Activated CD4-positive, alpha-beta T cell treated with anti-CD3 and anti-CD28 coated beads for 24 hours (primary cell): Measurements from ENCODE around the gene SOCS1.
A peak's percentile ranks its signal among the peaks of the same experiment; 100 is the strongest.
"Not testable (repeated sequence)": the region's sequence is repeated elsewhere in the genome, so short reads cannot be mapped to it uniquely, and the experiment has no call there.

Experiments used
- DNase-seq, 2 donors: peaks; one replicate each; pipeline ENCODE4 v3.0.0-alpha.2; 2020; ENCODE audit warnings: low read depth in 2 of 2

Gene SOCS1

GRCh38 chr16:11255737-11256660, at the start of gene SOCS1:
SOCS1 (minus strand) TSS chr16:11256204; CDS start chr16:11255478, 726 bp downstream.
- peak; percentile 81 to 86 for DNase-seq

GRCh38 chr16:11303405-11304138, 47.6 kb upstream of the SOCS1 start:
- no peak for DNase-seq

GRCh38 chr16:11302977-11303376, 47.0 kb upstream of the SOCS1 start:
- no peak for DNase-seq

DNA sequence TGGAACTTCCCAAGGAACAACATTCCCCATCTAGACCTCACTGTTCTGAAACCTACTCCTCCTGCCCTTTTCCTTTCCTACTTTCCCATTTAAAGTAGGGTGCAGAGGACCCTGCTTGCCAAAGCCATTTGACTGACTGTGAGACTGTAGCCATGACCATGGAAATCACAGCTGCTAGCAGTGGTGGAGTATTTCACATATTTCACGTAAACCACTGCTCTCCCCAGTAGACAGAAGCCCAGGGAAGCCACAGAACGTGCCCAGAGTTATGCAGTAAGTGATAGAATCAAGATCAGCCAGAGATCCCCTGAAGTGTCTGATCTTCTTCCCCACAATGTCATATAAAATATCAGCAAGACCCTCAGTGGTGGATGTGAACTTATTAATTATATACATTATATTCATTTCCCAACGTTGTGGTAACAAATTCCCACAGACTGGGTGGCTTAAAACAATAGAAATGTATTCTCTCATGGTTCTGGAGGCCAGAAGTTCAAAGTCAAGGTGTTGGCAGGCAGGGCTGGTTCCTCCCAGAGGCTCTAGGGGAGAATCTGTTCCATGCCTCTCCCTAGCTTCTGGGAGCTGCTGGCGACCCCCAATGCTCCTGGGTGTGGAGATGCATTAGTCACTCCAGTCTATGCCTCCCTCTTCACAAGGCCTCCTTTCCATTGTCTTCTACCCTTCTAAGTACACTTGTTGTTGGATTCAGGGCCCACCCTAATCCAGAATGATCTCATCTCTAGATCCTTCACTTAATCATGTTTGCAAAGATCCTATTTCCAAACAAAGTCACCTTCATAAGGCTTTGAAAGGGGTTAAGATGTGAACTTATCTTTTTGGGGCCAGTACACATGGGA, 45.9 kb upstream of the SOCS1 start:
- no peak for DNase-seq

DNA sequence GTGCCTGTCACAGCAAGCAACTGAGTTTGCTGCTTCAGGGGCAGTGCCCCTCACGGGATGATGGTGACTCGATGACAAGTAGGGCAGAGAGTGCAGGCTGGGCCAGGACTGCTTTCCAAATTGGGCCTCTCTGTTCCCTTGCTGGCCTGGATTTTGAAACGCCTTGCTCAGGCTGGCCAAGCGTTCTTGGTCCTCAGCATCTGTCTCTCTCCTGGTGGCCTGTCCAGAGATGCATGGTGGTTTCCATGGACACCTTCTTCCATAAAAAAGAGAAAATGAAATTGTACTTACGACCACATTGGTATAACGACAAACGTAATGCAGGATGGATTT, 44.5 kb upstream of the SOCS1 start:
- no peak for DNase-seq

GRCh38 chr16:11299865-11300559, 44.0 kb upstream of the SOCS1 start:
- DNase-seq: no peak

- DNase-seq: not testable (repeated sequence)
These were observed 43.0 kb upstream of the SOCS1 start for GRCh38 chr16:11298950-11299547.

- no peak for DNase-seq
These were observed 42.3 kb upstream of the SOCS1 start for GRCh38 chr16:11298143-11298900.

GRCh38 chr16:11297492-11298142, 41.6 kb upstream of the SOCS1 start:
- peak; percentile 32 to 47 for DNase-seq

DNA sequence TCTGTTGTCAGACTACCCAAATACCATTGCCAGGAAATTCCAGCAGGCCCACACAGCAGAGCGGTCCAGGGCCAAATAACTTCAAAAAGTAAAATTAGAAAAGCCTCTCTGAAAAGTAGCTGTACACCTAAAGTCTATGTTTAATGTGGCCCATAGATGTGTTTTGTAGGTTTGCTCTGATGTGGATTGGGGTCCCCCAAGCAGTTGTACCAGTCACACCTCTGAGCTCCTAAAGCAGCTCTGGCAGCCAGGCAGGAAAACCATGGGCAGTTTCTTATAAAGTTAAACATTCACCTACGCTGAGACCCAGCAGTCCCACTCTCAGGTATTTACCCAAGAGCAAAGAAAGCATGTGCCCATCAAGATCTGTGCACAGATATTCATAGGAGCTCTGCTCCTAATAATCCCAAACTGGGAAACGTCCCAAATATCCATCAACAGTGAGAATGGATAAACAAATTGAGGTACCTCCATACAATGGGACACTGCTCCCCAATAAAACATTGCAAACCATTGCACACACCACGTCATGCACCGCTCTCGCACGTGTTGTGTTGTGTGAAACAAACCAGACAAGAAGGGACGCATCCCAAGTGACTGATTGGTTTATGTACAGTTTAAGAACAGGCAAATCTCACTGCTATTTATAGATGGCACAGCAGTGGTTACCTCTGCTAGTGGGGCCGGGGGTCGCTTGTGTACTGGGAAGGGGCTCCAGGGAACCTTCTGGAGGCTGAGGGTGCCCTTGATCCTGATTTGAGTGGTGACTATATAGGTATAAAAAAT, 40.9 kb upstream of the SOCS1 start:
- no peak for DNase-seq

- no peak for DNase-seq
These were observed 40.3 kb upstream of the SOCS1 start for GRCh38 chr16:11296351-11296705.

DNA sequence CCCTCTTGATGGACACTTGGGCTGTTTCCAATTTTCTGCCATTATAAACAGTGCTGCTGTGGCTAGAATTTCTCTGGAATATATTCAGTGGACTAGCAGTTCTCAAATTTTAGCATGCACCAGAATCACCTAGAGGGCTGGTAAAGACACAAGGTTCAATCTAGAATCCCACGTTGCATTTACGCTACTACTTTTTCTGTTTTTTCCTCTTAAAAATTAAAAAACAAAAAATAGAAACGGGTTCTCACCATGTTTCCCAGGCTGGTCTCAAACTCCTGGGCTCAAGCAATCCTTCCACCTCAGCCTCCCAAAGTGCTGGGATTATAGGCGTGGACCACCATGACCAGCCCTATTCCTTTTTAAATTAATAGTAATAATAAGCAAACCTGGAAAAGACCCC, 39.7 kb upstream of the SOCS1 start:
- DNase-seq: no peak

- no peak for DNase-seq
These were observed 36.2 kb upstream of the SOCS1 start for GRCh38 chr16:11292076-11292748.

- DNase-seq: no peak
These were observed 35.2 kb upstream of the SOCS1 start for GRCh38 chr16:11291091-11291703.

DNA sequence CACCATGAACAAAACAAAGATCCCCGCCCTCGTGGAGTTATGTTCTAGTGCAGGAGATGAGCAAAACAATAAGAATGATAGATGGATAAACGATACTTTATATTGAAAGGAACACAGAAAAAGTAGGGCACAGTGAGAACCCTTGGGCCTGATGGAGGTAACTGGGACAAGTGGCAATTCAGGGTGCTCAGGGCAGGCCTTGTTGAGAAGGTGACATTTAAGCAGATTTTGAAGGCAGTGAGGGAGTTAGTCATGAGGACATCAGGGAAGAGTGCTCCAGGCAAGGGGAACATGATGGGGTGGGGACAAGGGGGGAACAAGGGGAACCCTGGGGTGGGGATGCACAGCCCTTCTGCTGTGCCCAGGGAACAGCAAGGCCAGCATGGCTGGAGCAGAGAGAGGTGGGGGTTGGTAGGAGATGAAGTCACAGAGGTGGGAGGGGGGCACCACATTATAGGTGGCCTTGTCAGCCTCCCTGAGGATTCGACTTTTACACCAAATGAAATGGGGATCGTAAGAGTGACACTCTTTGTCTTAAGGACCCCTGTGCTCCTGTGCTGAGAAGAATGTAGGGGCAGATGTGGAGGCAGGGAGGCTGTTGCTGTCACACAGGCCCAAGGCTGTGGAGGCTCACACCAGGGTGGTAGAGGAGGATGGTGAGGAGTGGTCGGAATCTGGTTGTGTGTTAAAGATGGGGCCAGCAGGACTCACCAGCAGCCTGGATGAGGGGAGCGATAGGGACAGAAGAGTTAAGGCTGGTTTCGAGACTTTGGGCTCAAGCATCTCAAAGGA, 34.3 kb upstream of the SOCS1 start:
- no peak for DNase-seq

GRCh38 chr16:11289696-11290095, 33.7 kb upstream of the SOCS1 start:
- not testable (repeated sequence) for DNase-seq

DNA sequence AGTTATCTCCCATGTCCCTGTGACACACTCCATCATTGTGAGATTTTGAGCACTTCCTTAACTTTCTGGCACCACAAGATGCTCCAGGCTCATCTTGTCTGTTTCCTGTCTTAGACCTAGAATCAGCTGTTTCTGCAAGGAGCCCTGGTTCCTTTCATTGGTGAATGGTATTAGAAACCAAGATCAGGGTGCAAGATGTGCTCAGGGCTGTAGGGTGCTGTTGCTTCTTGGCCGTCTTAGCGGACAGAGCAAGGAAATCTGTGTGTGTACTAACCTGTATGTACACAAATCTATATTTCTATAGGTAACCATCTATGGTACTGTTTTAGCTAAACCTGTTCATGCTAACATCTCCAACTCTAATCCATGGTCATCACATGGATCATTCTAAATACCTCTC, 33.2 kb upstream of the SOCS1 start:
- no peak for DNase-seq
